Stimulated activated CD4-positive, alpha-beta T cell treated with anti-CD3 and anti-CD28 coated beads, Interleukin-1b, Interleukin-23, amount 100 ng/mL, for 1 hour (primary cell): ENCODE measurements around the gene EMILIN2.

Experiments used
- DNase-seq, 2 donors: peaks; one replicate each; pipeline ENCODE4 v3.0.0-alpha.2; 2020; ENCODE audit warnings: low read depth in 2 of 2

The EMILIN2 gene

DNA sequence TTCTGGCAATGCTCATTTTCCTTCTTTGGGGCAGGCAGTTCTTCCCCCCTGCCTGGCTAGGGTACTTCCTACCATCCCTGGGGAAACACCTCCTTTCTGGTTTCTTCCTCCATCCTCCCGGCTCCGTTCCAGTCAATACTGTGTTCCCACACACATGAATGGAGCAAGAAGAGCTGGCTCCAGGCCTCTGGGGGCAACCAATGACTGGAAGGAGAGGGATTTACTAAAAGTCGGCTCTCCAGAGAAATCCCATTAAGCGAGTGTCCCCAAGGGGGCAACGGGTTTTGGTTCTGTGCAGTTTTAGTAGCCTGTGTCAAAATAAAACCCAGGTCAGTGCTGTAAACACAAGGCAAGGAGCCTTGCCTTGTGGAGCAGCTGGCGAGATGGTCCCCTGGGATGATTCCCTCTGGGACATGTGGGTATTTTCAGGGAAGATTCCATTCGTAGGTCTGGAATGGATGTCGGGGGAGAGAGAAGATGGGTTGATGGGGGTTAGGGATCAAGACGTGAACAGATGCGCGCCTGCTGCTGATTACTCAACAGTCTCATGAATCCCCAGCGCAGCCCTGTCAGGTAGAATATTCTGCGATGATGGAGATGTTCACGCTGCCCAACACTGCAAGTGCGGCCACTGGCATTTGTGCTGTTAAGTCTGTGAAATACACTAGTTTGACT is 32.0 kb downstream of the EMILIN2 start:
- no peak for DNase-seq

DNA sequence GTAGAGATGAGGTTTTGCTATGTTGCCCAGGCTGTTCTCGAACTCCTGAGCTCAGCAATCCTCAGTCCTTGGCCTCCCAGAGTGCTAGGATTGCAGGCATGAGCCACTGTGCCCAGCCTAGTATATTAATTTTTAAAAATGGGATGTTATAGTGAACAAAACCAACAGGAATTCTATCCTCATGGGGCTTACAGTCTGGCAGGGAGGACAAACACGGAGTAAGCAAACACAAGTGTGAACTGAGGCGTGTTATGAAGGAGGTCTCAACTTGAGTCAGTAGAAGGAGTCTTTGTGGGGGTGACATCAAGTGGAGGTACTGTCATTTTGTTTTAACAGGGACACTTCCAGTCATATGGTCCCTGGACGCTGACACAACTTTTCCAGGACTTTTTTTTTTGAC is 33.1 kb downstream of the EMILIN2 start:
- no peak for DNase-seq

DNA sequence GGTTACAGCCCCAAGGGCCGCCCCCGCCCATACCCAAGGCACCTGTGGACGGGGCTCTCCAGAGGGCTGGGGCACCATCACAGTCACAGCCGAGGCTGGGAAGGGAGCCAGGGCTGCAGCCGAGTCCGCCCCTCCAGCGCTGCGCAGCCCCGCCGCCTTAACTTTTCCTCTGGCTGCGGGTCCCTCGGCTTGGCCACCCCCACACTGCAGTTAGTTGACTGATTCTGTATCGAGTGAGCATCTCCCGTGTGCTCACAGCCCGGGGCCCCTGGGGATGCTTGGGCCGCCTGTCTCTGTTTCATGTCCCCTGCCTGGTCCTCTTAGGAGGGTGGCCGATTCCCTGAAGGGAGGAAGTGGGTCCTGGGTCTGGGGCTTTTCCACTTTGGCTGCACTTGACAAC is 33.7 kb downstream of the EMILIN2 start:
- no peak for DNase-seq

DNA sequence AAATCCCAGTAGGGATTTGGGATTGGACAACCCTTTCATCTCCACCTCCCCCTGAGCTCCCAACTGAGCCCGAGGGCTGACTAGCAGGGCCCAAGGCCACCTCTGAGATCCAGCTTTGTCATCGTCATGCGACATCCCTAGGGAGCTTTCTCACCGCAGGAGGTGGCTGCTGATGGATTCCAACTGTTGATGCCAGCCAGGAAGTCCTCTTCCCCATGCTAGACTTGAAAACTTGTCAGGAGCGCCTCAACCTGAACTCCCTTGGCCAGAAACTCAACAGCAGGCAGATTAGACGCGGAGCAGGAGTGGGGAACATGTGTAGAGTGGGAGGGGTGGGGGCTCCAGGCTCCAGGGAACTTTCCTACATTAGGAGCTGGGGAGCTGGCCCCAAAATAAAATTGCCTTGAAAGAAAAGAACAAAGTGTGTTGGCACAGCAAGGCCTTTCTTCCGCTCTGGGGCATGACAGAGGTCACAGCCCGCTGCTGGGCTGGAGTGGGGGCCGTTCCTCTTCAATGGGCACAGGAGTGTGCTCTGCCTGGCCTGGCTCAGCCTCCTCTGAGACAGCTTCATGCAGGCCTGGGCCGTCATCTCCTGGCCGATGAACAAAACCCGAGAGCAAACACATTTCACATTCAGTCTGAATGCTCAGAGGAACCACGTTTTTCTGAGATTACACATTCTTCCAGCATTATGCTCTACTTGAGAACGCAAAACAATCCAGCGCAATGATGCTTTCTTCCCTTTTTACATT is 34.5 kb downstream of the EMILIN2 start:
- no peak for DNase-seq

DNA sequence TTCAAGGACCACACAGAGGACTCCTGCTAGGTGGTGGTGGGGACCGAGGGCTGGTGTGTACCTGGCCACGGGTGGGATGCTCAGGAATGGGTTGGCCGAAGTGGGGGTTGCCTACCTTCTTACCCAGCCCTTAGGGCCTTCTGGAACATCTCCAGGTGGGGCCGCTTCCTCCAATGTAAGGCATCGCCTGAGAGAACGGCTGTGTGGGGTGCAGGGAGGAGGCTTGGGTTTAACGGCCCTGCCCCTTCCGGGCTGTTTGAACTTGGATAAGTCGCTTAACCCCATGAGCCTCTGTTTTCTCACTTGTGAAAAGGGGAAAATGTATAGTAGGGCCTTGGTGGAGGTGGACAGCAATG is 35.0 kb downstream of the EMILIN2 start:
- DNase-seq, result no peak

DNA sequence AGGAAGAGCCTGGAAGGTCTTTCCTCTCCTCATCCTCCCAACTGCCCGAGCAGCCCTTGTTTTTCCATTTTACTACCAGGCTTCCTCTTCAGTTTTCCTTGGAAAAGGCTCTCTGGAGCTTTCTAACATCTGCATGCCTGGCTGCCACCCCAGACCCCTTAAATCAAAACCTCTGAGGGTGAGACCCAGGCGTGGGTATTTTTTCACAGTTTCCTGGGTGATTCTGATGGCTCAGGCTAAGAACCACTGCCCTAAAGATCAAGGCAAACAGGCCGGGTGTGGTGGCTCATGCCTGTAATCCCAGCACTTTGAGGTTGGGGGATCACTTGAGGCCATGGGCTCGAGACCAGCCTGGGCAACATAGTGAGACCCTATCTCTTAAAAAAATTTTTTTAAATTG is 35.4 kb downstream of the EMILIN2 start:
- DNase-seq, result no peak

DNA sequence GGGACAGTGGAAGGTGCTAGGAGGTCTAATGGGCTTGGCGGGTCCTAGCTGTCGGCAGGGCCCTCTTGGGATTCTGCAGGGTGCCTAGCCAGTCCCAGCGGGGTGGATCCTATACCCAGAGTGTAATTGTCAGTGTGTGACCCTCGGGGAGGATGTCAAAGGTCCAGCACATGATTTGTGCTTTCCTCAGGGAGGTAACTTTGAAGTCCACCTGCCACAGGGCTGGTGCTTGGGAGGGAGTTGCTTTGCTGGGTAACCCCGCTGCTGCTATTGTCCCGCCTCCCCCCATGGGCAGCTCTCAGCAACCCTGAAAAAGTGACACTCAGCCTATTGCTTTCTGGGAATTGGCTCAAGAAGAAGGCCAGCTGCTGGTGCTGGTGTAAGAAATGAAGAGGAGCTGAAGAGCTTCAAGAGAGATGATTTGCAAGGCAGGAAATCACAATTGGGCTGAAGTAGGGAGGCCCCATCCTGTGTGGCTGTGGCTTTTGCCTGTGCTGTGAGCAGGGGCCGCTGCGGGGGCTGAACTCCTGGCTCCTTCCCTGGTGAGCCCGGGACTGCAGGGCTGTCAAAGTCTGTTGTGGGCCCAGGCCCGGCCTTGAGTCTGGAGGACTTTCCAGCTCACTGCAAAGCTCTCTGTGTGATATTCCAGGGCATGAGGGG is 36.4 kb downstream of the EMILIN2 start:
- DNase-seq, result no peak

DNA sequence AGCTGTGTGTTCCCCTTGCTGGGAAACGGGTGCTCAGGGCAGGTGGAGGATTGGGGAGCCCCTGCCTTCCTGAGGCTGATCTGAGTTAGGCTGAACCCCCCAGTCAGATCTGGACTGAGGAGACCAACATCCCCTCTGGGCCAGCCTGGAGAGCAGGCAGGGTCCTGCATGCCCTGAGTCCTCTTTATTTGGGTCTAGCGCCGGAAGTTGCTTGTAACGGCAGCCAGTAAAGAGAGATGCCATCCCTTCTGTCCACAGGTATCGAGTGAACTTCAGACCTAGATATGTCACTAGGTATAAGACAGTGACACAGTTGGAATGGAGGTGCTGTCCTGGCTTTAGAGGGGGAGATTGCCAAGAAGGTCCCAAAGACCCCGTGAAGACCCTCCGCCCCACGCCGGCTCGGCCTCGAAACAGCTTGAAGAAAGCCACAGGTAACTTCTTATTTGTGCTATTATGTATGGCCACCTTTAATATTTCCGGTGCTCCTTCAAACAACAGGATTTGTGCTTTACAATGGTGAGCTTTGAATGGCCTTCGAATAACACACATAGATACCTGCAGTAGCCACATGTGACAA is 38.0 kb downstream of the EMILIN2 start:
- DNase-seq, result no peak

DNA sequence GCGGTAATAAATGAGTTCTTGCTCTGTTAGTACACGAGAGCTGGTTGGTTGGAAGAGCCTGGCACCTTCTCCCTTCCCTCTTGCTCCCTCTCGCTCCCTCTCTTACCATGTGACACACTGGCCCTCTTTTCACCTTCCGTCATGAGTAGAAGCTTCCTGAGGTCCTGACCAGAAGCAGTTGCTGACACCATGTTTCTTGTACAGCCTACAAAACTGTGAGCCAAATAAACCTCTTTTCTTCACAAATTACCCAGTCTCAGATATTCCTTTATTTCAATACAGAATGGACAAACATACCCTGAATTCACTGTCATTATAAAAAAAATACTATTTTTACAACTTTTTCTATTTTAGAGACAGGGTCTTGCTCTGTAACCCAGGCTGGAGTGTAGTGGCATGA is 40.7 kb downstream of the EMILIN2 start:
- no peak for DNase-seq

DNA sequence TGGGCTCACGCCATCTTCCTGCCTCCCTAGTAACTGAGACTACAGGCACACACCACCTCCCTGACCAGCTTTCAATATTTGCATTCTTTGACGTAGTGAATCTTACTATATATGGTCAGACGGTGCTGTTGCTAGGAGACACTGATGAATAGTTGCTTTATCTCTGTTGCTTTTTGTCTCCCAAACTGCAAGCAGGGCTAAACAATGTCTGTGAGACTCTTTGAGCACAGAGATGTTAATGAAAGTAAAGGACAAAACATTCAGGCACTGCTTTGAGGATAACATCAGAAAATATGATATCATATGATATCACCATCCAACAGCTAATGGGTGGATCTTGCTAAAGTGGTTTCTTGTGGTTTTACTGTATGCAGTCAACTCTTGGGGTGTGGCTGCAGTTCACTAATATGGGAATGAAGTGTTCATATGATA is 43.0 kb downstream of the EMILIN2 start:
- DNase-seq, result no peak

DNA sequence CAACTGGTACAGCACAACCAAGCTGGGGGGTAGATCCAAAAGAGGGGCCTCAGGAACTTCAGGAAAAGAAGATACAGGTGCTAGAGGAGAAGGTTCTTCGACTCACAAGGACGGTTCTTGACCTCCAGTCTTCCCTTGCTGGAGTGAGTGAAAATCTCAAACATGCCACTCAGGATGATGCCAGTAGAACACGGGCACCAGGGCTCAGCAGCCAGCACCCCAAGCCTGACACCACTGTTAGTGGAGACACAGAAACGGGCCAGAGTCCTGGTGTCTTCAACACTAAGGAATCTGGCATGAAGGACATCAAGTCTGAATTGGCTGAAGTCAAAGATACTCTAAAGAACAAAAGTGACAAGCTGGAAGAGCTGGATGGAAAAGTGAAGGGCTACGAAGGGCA is 43.8 kb downstream of the EMILIN2 start:
- no peak for DNase-seq

DNA sequence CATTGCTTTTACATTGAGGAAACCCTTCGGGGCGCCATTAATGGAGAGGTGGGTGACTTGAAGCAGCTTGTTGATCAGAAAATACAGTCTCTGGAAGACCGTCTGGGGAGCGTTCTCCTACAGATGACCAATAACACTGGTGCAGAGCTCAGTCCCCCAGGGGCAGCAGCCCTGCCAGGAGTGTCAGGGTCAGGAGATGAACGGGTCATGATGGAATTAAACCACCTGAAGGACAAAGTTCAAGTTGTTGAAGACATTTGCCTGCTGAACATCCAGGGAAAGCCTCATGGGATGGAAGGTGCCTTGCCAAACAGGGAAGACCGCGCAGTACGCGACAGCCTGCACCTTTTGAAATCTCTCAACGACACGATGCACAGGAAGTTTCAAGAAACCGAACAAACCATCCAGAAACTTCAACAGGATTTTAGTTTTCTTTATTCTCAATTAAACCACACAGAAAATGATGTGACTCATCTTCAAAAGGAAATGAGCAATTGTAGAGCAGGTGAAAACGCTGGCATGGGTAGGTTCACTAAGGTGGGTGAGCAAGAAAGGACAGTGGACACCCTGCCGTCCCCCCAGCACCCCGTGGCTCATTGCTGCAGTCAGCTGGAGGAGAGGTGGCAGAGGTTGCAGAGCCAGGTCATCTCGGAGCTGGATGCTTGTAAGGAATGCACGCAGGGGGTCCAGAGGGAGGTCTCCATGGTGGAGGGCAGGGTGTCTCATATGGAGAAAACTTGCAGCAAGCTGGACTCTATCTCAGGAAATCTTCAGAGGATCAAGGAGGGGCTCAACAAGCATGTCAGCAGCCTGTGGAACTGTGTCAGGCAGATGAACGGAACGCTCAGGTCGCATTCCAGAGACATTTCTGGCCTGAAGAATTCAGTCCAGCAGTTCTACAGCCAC is 45.0 kb downstream of the EMILIN2 start:
- no peak for DNase-seq

DNA sequence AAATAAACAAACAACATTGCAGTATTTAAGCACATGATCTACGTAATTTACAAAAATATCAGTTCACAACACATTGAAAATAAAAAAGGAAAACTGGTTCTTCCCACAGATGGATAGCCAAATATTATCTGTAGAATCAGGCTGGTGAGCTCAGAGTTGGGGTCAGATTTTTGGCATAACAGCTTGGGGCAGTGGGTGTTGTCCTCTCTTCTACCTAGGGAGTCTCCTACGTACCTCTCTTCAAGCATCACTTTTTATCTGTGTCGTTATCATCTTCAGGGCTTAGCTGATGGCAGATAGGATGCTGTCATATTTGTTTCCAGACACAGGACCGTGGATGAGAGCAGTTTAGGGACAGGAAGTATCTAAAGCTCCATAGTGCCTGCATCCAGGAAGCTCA is 46.2 kb downstream of the EMILIN2 start:
- no peak for DNase-seq

DNA sequence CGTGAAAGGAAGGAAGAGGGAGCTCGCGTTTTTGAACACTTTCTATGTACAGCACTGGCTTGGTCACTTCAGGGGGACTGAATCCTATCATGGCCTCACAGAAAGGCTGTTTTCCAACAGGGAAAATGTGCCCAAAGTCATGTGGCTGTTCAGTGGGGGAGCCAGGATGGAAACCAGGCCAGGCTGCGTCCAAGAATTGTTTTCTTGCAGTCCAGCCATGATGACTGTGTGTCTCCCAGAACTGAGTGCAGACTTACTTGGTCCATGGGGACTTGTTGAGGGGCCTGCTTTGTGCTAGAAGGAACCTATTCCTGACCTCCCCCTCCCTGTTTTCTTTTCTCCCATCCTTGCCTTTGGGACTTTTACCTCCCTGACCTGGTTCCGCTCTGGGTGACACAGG is 46.9 kb downstream of the EMILIN2 start:
- no peak for DNase-seq

DNA sequence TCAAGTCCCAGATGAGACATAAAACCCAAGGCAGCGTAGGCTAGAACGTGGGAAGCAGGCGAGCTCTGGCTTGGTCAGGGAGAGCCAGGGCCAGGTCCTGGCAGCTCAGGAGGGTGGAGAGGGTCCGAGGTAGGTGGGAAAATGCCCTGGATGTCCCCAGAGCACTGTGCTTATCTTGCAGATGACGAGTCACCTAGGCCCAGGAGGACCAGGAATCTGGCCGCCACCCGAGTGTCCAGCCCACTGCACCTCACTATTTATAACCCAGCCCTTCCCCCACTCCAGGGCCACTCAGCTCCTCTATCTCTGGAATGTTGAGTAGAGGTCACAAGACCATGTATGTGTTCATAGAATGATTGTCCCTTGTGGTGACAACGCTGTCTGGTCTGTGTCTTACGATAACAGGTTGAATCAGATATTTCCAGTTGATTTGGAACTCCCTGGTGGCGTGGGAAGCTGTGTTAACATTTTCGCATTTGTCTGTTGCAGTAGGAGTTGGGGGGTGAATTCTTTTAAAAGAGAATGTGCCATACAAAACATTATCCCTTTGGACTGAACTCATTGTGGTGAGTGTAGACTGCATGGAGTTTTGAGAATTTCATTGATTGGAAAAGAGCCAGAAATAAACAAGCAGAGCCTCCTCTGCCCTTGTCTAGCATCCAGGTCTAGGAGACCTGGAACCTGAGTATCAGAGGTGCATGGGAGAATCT is 47.5 kb downstream of the EMILIN2 start:
- no peak for DNase-seq

DNA sequence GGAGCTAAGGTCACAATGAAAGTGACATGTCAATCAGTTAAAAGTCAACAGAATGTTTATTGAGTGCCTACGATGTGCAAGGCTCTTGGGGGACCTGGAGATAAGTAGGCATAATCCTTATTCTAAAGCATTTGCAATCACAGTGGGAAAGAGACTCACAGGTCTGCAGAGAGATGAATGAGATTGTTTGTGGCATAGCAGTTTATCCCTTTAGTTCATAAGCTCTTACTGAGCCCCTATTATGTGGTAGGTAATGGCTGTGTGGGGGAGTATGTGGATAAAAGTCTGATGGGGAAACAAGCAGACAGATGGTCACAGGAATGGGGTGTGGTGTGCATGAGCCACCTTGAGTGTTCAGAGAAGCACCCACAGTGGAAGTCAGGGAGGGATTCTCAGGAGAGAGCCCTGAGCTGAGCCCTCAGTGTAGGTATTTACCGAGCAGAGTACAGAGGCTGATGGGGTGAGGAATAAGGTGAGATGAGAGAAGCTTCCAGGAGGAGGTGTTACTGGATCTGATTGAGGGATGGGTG is 48.1 kb downstream of the EMILIN2 start:
- no peak for DNase-seq

DNA sequence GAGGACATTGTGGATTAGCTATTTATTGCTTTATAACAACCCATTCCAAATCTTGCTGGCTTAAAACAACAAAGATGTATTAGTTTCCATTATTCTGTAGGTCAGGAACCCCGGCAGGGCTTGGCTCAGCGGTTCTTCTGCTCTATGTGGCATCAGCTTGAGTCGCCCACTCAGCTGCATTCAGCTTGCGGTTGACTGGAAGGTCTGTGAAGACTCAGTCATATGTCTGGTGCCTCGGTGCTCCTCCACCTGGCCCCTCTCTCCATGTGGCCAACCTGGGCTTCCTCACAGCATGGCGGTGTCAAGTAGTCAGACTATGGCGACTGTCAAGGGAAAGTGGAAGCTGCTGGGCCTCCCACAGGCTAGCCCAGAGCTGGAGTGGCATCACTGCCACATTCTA is 48.6 kb downstream of the EMILIN2 start:
- DNase-seq, result no peak

DNA sequence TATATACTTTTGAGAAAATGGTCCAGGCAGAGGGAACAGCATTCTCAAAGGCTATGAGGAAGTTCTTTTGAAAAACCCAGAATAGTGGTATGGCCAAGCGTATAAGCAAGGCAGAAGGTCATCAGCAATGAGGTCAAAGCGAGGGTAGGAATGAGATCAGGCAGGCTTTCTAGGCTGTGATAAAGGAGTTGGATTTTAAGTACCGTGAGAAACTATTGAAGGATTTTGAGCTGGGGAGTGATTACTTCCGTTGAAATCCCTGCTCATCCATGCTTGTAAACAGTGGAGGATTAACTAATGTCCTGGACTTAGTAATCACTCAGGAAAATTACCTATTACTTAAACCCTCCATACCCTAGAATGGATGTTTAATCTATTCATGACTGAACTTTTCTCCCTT is 50.2 kb downstream of the EMILIN2 start:
- DNase-seq, result no peak

DNA sequence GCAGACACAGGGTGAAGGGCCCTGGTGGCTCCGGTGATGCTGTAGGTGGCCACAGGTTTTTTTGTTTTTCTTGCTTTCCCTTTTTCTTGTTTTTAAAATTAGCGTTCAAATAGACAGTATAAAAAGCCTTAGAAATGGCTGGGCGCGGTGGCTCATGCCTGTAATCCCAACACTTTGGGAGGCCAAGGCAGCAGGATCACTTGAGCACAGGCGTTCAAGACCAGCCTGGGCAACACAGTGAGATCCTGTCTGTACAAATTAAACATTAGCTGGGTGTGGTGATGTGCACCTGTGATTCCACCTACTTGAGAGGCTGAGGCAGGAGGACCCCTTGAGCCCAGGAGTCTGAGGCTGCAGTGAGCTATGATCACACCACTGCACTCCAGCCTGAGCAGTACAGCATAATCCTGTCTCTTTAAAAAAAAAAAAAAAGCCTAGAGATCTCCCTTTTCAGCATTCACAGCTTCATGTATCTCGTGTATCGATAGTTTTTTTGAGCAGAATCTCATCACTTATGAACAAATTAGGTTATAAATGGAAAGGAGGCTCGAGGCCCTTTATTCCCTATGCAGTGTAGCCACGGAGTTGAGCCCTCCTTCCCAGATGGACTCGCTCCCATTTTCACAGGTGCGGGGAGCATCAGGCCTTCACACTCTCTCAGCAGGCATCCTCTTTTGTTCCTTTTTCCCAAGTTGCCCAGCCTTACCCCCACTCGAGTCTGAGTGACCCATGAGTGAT is 50.8 kb downstream of the EMILIN2 start:
- no peak for DNase-seq

DNA sequence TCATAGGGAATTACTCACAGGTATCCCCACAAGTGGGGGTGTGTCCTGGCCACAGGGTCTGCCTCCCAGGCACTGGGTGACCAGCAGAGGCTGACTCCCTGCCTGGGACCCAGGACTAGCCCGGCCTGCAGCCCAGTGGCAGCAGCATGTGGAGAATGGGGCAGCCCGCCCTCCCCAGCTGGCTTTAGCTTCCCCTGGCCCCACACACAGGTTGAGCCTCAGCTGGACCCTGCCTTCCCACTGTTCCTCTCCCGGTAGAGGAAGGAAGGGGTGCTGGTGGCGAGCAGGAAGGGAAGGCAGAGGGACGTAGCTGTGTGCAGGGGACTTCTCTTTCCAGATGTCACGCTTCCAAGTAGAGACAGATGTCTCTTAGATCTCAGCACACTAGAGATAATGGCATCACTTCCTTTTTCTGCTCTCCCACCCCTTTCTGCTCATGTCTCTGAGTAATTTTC is 51.4 kb downstream of the EMILIN2 start:
- no peak for DNase-seq
